HG02610 (cell line): Measurements from ENCODE around the gene TMEM108.
"Not testable (repeated sequence)": the region's sequence is repeated elsewhere in the genome, so short reads cannot be mapped to it uniquely, and the experiment has no call there.

Source experiments
- ATAC-seq: cut with Tn5 transposase; IDR thresholded peaks from one replicate; pipeline ENCODE4 v1.9.1; 2021; ENCODE audit warnings: mild to moderate bottlenecking, moderate library complexity; ENCODE audit not compliant: unreplicated experiment

The TMEM108 gene

GRCh38 chr3:133038089-133038730 is at the start of gene TMEM108:
TSS of gene TMEM108 (plus strand) at chr3:133038391.
- ATAC-seq = peak; percentile 81

- no peak for ATAC-seq
These were observed 42.2 kb upstream of the TMEM108 start for GRCh38 chr3:132995971-132996370.

- no peak for ATAC-seq
These were observed 40.6 kb upstream of the TMEM108 start for GRCh38 chr3:132997404-132998185.

GRCh38 chr3:133005032-133005431 is 33.2 kb upstream of the TMEM108 start:
- ATAC-seq = not testable (repeated sequence)

GRCh38 chr3:133007601-133008000 is 30.6 kb upstream of the TMEM108 start:
- no peak for ATAC-seq

GRCh38 chr3:133014325-133014724 is 23.9 kb upstream of the TMEM108 start:
- ATAC-seq = no peak

- ATAC-seq = not testable (repeated sequence)
These were observed 22.6 kb upstream of the TMEM108 start for GRCh38 chr3:133015573-133015972.

- ATAC-seq = no peak
These were observed 21.3 kb upstream of the TMEM108 start for GRCh38 chr3:133016838-133017309.

- no peak for ATAC-seq
These were observed 19.3 kb upstream of the TMEM108 start for GRCh38 chr3:133018921-133019320.

- ATAC-seq = no peak
These were observed 17.0 kb upstream of the TMEM108 start for GRCh38 chr3:133021206-133021605.

GRCh38 chr3:133023362-133023761 is 14.8 kb upstream of the TMEM108 start:
- no peak for ATAC-seq

GRCh38 chr3:133025546-133025945 is 12.6 kb upstream of the TMEM108 start:
- ATAC-seq = no peak

- ATAC-seq = no peak
These were observed 5.9 kb upstream of the TMEM108 start for GRCh38 chr3:133032301-133032700.

GRCh38 chr3:133037436-133037835 is 755 bp upstream of the TMEM108 start:
- ATAC-seq = no peak

GRCh38 chr3:133038731-133039375 is 662 bp downstream of the TMEM108 start:
- no peak for ATAC-seq

GRCh38 chr3:133040696-133041523 is 2.7 kb downstream of the TMEM108 start:
- ATAC-seq = peak; percentile 46

GRCh38 chr3:133041524-133041829 is 3.3 kb downstream of the TMEM108 start:
- no peak for ATAC-seq

- ATAC-seq = no peak
These were observed 4.6 kb downstream of the TMEM108 start for GRCh38 chr3:133042778-133043177.

GRCh38 chr3:133047980-133048379 is 9.8 kb downstream of the TMEM108 start:
- no peak for ATAC-seq

- no peak for ATAC-seq
These were observed 11.3 kb downstream of the TMEM108 start for GRCh38 chr3:133049491-133049890.

GRCh38 chr3:133050891-133051290 is 12.7 kb downstream of the TMEM108 start:
- ATAC-seq = no peak
